Breast epithelium (tissue), 3 donors: ENCODE results near the gene MOGAT3.

ENCODE experiments used
- CTCF ChIP-seq, 3 donors: fragments of 450-650 bp; IDR thresholded peaks; one replicate each; pipeline ENCODE4 v1.5.1; 2016 to 2017; ENCODE audit warnings: antibody characterized with exemption in 3 of 3, mild to moderate bottlenecking in 3 of 3, moderate library complexity in 3 of 3
- POLR2A ChIP-seq: fragments of 450-650 bp; IDR thresholded peaks from one replicate; pipeline ENCODE4 v1.6.1; 2016; ENCODE audit warnings: antibody characterized with exemption, mild to moderate bottlenecking, moderate library complexity
- POLR2AphosphoS5 ChIP-seq, 3 donors: sonication (generic); formaldehyde crosslinking; IDR thresholded peaks; one replicate each; pipeline ENCODE4 v1.6.1; 2017; ENCODE audit warnings: antibody characterized with exemption in 3 of 3

- TF ChIP-seq CTCF (IDR thresholded peaks at IDR 0.05) (no peak), POLR2AphosphoS5 (IDR thresholded peaks at IDR 0.05) (no peak), POLR2A (no peak)
These were observed 5.2 kb upstream of the MOGAT3 start for GRCh38 chr7:101205901-101206664.
